H1 (cell line): ENCODE data around the gene FMNL2.

Experiments
- ASH2L ChIP-seq: fragments of 200-600, 300-600 bp; sonication (generic); IDR thresholded peaks from one replicate; pipeline ENCODE4 v1.7.1; 2017; ENCODE audit warnings: low read length
- CHD2 ChIP-seq: IDR thresholded peaks from 2 replicates; pipeline ENCODE4 v1.6.1; 2012; ENCODE audit warnings: low read length, improper control_type of control experiment
- CREB1 ChIP-seq: IDR thresholded peaks from 2 replicates; pipeline ENCODE4 v1.6.1; 2012; ENCODE audit warnings: inconsistent platforms
- EGR1 ChIP-seq: IDR thresholded peaks from 2 replicates; pipeline ENCODE4 v1.6.1; 2011; ENCODE audit warnings: low read depth, low read length, borderline replicate concordance
- EZH2 ChIP-seq: fragments of 200-600 bp; sonication (generic); IDR thresholded peaks from 2 replicates; pipeline ENCODE4 v1.7.1; 2012; ENCODE audit warnings: low read depth, mild to moderate bottlenecking, moderate library complexity, low read length, inconsistent platforms; ENCODE audit not compliant: severe bottlenecking
- POU5F1 ChIP-seq: IDR thresholded peaks from 2 replicates; pipeline ENCODE4 v1.6.1; 2011; ENCODE audit warnings: low read depth, mild to moderate bottlenecking, low read length, moderate library complexity
- SUZ12 ChIP-seq: fragments of 200-600 bp; sonication (generic); IDR thresholded peaks from 2 replicates; pipeline ENCODE4 v1.6.1; 2012; ENCODE audit warnings: mild to moderate bottlenecking, inconsistent platforms, low read length, moderate library complexity, mixed read lengths
- TF ChIP-seq, protein P1 (sequence below), 3 experiments: IDR thresholded peaks; 1 replicate in 2 of 3; 2 replicates in 1 of 3; pipeline versions ENCODE4 v1.5.1 to v1.6.1; 2011; ENCODE audit warnings: low read length in 3 of 3, mild to moderate bottlenecking in 3 of 3, inconsistent platforms in 2 of 3, low read depth in 1 of 3, moderate library complexity in 1 of 3; ENCODE audit not compliant: insufficient read depth in 1 of 3; ENCODE audit errors: control extremely low read depth in 1 of 3
- TF ChIP-seq, protein P2 (sequence below): IDR thresholded peaks from 2 replicates; pipeline ENCODE4 v1.6.1; 2012; ENCODE audit warnings: low read length, inconsistent platforms
- TF ChIP-seq, protein P3 (sequence below): IDR thresholded peaks from 2 replicates; pipeline ENCODE4 v1.6.1; 2012; ENCODE audit warnings: inconsistent platforms

DNA sequence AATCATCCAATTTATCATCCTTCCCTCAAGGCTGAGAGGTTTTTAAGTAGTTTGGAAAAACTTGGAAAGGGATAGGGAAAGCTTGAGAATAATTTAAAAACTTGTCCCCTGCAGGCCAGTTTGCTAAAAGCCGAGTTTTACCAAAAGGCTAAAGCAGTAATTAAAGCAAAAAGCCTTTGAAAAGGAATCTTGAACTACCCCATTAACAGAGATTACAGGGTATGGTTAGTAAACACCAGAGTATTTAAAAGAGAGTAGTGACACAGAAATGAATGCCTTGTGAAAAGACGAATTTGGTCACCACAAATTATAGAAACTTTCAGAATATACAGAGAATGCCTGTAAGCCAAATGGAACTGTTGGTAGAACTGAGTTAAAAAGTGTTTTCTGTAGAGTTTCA is 85.0 kb downstream of the FMNL2 start:
- TF ChIP-seq POU5F1 = no peak
- no peak for TF ChIP-seq SUZ12
- no peak for TF ChIP-seq CREB1
- TF ChIP-seq, protein P1, sequence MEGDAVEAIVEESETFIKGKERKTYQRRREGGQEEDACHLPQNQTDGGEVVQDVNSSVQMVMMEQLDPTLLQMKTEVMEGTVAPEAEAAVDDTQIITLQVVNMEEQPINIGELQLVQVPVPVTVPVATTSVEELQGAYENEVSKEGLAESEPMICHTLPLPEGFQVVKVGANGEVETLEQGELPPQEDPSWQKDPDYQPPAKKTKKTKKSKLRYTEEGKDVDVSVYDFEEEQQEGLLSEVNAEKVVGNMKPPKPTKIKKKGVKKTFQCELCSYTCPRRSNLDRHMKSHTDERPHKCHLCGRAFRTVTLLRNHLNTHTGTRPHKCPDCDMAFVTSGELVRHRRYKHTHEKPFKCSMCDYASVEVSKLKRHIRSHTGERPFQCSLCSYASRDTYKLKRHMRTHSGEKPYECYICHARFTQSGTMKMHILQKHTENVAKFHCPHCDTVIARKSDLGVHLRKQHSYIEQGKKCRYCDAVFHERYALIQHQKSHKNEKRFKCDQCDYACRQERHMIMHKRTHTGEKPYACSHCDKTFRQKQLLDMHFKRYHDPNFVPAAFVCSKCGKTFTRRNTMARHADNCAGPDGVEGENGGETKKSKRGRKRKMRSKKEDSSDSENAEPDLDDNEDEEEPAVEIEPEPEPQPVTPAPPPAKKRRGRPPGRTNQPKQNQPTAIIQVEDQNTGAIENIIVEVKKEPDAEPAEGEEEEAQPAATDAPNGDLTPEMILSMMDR (IDR thresholded peaks at IDR 0.05; ENCODE audit: control extremely low read depth in 1 of 3, insufficient read depth in 1 of 3, low read depth in 1 of 3, low read length in 3 of 3) = no peak
- no peak for TF ChIP-seq CHD2
- TF ChIP-seq ASH2L = no peak
- TF ChIP-seq EZH2 = no peak
- TF ChIP-seq, protein P2, sequence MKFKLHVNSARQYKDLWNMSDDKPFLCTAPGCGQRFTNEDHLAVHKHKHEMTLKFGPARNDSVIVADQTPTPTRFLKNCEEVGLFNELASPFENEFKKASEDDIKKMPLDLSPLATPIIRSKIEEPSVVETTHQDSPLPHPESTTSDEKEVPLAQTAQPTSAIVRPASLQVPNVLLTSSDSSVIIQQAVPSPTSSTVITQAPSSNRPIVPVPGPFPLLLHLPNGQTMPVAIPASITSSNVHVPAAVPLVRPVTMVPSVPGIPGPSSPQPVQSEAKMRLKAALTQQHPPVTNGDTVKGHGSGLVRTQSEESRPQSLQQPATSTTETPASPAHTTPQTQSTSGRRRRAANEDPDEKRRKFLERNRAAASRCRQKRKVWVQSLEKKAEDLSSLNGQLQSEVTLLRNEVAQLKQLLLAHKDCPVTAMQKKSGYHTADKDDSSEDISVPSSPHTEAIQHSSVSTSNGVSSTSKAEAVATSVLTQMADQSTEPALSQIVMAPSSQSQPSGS = no peak
- TF ChIP-seq, protein P3, sequence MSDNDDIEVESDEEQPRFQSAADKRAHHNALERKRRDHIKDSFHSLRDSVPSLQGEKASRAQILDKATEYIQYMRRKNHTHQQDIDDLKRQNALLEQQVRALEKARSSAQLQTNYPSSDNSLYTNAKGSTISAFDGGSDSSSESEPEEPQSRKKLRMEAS = no peak
- TF ChIP-seq EGR1 = no peak
